NOMO-1 treated with dmso at 0.1 percent for 144 hours (cell line): ENCODE results near the gene HOXC10.

Experiments used
- DNase-seq: peaks from one replicate; lab custom pipeline; 2025; ENCODE audit not compliant: unreplicated experiment; lab: John Stamatoyannopoulos, UW

HOXC10 gene

GRCh38 chr12:53964315-53964713 is 20.6 kb upstream of the HOXC10 start:
- DNase-seq = no peak

DNA sequence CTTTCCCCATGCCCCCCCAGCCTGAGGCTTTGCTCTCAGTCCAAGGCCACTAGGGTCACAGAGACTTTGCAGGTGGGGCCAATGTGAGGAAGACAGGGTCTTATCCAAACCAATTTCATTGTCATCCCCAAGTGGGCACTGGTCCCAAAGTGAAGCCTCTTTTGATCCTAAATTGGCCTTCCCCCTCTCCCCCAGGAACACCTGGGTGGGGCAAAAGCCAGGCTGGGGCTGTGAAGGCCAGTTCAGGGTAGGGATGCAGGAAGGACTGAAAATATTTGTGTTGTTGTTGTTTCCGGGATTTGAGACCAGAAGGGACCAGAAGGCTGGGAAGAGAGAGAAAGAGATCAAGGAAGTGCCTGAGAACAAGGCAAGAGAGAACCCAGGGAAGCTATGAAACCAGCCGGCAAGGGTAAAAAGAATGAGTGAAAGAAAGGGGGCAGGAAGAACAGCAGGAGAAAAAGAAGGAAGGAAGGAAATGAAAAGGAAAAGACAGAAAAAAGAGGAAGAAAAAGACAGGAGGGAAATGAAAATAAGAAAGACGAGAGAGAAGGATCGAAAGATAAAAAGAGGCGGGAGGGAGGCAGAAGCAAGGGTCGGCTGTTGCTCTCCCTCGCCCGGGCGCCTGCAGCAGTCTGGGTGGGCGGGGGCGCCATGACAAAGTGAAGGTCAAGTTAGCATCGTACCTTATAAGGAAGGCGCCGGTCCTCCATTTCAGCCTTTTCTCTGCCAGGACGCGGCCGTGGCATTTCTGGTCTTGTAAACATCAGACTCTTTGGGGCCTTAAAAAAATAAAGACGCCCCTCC is 19.5 kb upstream of the HOXC10 start:
- DNase-seq = no peak

GRCh38 chr12:53966085-53966384 is 18.9 kb upstream of the HOXC10 start:
- DNase-seq = no peak

GRCh38 chr12:53966385-53967133 is 18.4 kb upstream of the HOXC10 start:
- DNase-seq = no peak

DNA sequence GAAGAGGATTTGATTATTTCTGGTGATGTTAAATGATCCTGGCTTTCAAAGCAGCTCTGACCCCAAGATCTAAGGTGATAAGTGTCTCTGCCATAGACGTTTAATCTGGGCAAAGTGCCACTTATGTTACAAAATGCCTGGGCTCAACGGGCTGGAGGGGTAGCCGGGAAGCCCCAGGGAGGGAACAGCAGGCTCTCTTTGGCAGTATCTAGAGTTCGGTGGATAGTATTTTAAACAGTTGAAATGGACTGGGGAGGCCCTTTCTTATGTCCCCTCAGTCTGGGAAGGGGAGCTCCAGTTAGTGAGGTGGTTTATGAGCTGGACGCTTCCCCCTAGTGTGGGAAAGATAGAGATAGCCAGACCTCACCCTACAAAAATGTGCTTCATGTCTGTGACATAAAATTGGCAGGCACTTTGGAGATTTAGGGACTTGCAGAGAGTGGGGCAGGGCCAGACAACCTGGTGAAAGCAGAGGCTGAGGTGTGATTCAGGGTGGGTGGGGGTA is 17.5 kb upstream of the HOXC10 start:
- DNase-seq = no peak

GRCh38 chr12:53968214-53969127 is 16.5 kb upstream of the HOXC10 start:
- no peak for DNase-seq

DNA sequence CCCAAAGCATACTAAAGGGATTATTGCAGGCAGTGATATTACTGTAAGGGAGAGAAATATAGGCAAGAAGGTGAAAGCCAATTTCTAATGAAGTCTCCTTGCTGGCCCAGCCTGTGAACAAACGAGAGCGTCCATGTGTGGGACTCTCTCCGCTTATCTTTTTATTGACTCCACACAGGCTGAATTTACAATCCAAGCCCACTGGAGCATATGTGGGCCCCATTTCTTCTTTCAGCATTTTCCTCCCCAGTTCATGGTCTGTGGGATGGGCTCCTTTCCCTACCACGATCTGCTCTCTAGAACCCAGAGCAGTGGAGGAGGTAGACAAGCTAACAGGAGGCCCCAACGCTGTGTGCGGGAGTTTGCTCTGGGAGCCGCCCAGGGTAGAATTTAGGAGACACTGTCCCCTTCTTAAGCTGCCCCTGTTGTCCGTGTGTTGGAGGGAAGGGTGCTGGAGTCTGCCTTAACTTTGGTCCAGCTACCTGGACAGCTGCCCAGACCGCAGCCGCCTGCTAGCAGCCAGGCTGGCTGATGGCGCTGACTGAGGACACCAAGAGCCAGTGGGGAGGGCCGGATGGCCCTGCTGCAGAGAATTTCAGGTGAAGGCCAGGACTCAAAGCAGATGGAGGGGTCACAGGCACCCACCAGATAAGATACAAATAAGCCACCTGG is 15.2 kb upstream of the HOXC10 start:
- no peak for DNase-seq

GRCh38 chr12:53970451-53970850 is 14.5 kb upstream of the HOXC10 start:
- DNase-seq = no peak

- DNase-seq = no peak
These were observed 13.8 kb upstream of the HOXC10 start for GRCh38 chr12:53971129-53971528.

DNA sequence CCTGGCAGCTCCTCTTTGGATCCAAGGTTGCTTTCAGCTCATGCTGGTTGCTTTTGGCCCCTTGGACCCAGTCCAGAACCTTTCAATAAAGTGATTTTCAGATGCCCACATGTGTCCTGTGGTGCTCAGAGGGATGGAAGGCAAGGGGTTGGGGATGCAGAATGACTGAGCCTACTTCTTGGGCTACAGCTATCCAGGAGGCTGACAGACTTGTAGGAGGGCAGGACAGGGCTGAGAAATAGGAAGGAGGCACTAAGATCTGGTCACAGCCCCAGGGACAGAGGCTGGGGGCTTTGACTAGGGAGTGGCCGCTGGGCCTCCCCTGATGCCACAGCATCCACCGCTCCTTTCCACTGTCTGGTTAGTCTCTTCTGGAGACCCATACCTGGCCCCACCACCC is 13.3 kb upstream of the HOXC10 start:
- DNase-seq = no peak

- no peak for DNase-seq
These were observed 12.7 kb upstream of the HOXC10 start for GRCh38 chr12:53972152-53972702.

- DNase-seq = no peak
These were observed 12.2 kb upstream of the HOXC10 start, which contains the start of gene HOXC11 for GRCh38 chr12:53972722-53973235. Gene HOXC11 (plus strand): TSS chr12:53973126. CDS start chr12:53973242, 116 bp downstream.

DNA sequence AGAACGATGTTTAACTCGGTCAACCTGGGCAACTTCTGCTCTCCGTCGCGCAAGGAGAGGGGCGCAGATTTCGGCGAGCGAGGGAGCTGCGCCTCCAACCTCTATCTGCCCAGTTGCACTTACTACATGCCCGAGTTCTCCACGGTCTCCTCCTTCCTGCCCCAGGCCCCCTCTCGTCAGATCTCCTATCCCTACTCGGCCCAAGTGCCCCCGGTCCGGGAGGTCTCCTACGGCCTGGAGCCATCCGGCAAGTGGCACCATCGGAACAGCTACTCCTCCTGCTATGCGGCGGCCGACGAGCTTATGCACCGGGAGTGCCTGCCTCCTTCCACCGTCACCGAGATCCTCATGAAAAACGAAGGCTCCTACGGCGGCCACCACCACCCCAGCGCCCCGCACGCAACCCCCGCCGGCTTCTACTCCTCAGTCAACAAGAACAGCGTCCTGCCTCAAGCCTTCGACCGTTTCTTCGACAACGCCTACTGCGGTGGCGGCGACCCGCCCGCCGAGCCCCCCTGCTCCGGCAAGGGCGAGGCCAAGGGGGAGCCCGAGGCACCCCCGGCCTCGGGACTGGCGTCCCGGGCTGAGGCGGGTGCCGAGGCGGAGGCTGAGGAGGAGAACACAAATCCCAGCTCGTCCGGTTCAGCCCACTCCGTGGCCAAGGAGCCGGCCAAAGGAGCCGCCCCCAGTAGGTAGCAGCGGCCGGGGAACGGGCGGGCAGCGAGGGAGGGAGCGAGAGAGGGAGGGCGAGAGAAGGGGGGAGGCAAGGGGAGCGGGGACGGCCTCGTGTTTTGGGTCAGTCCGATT is 11.5 kb upstream of the HOXC10 start:
- no peak for DNase-seq

DNA sequence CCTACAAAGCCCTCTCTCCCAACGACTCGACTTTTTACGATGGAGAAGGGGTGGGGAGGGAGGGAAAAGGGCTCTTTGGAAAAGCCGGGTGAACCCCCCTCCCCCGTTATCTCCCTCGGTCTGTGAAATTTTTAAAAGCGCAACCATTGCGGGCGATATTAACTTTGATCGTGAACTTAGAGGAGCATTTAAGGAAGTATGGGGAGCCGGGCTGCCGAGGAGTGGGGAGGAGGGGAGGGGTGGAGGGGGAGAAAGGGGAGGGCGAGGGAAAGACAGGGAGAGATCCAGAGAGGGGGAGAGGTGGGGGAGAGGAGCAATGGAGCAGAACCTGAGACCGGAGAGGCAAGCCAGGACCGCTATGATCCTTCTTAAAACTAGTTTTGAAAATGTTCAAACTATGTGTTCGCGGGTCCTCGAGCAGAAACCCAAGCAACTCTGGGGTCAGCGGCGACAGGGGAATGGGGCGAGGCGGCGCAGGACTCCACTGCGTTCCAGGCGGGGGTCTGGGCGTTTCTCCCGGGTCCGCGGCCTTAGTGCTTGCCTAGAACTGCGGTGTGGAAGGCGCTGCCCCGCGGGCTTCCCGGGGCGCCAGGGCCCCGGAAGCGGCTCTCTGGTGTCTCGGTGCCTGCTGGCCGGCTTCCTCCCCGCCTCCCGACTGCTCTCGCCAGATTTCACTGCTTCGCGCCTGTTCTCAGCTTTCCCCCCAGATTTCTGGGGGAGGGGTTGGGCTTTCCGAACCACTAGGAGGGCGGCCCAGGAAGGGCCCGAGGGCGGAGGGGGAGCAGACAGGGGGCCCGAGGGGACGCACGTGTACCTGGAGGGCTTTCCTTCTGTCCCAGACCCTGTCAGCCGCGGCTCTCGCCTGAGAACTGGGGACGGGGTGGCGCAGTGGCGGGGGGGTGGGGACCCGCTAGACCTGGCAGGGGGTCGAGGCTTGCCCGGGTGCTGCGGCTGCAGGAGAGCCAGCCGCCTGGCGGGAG is 10.6 kb upstream of the HOXC10 start, which contains the start of gene HOTAIR:
HOTAIR (minus strand) TSS at position 871 of the 980 bp plus-strand sequence.
- DNase-seq = no peak

DNA sequence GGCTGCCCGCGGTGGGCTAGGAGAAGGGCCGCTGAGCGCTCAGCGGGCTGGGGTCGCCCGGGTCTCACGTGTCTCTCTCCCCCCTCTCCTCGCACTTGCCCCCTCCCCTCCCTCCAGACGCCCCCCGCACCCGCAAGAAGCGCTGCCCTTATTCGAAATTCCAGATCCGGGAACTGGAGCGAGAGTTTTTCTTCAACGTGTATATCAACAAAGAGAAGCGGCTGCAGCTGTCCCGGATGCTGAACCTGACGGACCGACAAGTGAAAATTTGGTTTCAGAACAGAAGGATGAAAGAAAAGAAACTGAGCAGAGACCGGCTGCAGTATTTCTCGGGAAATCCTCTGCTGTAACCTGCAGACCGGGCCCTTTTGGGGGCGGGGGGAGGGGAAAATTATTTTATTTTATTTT is 9.9 kb upstream of the HOXC10 start:
- no peak for DNase-seq

DNA sequence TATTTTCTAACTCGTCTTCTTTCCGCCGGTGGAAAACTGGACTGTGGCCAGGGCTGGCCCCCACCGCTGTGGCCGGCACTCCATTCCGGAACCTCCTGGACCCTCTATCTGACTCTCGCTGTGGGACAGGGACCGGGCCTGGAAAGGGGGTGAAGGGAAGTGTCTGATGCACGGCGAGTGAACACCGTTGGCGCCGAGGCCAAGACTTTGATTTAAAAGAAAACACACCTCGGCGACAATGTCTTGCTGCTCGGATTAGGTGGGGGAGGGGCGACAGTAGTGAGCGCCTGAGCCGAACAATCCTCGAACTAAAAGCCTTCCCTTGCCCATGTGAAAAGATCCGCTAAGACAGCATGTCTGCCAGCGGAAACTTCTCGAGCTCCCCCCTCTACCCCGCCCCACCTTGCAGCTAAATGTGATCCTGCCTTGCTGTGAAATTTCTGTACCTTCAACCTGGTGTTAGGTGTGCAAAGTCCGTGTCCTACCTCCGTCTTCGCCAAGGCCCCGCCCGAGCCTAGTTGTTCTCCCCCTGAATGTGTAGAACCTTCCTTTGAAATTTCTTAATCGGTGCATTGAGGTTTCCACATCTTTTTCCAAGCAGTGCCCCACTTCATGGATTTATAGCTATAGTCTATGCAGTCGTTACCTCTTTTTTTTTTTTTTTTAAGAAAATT is 9.3 kb upstream of the HOXC10 start:
- DNase-seq = no peak

DNA sequence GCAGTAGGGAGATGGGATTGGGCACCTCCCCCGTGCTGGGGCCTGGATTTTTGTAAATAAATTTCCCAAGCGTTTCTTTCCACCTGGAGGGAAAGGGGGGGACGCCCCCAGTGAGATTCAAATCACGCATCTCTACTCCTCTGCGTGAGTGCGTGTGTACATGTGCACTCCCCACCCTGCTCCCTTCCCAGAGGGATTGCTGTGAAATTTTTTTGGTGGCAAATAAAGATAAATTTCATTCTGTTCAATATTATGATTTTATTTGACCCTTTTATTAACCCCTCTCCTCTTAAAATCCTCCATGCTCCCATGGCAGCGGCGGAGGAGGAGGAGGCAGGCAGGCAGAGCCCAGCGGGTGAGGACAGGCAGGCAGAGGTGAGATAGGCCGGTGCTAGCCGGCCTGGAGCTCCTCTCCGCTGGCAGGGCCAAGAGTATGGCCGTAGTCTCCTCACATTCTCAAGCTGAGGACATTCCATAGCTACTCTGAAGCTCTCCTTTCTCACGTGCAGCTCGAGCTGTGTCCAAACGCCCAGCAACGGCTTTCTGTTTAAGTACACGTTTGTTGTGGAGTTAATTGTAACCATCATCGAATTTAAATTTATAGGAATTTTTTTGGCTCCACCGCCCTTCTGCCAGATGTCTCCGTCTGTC is 8.6 kb upstream of the HOXC10 start:
- DNase-seq = no peak
